Stomach (tissue), 9 donors: ENCODE data around the gene SYNPR. TPM values are rescaled to one million over a fixed set of nuclear protein-coding genes. Genes with fewer than 3 reads are reported as not detected.
A peak's percentile ranks its signal among the peaks of the same experiment; 100 is the strongest.

Experiments used
- DNase-seq, 2 donors: peaks; one replicate each; pipeline versions ENCODE4 v3.0.0 to v3.0.0-alpha.2; 2013 to 2019
- H3K27ac ChIP-seq, 5 donors: fragments of 200-600 bp in 4 of 5; sonication (generic) in 4 of 5; one replicate each; pipeline ENCODE4 v1.5.1; 2013 to 2019; ENCODE audit warnings: mild to moderate bottlenecking in 1 of 5, moderate library complexity in 1 of 5
- H3K27me3 ChIP-seq, 3 donors: fragments of 200-600 bp; sonication (generic); one replicate each; pipeline ENCODE4 v1.5.1; 2017 to 2019; ENCODE audit warnings: mixed run types in 1 of 3
- H3K36me3 ChIP-seq, 4 donors: fragments of 200-600 bp; sonication (generic); 1 replicate in 3 of 4; 2 replicates in 1 of 4; pipeline ENCODE4 v1.5.1; 2016 to 2019
- H3K4me1 ChIP-seq, 4 donors: fragments of 200-600 bp; sonication (generic); one replicate each; pipeline ENCODE4 v1.5.1; 2016 to 2019
- H3K4me3 ChIP-seq, 4 donors: fragments of 200-600 bp; sonication (generic) in 3 of 4; one replicate each; pipeline ENCODE4 v1.5.1; 2016 to 2019; ENCODE audit warnings: mild to moderate bottlenecking in 1 of 4
- H3K9me3 ChIP-seq, 4 donors: fragments of 200-600 bp; sonication (generic); one replicate each; pipeline ENCODE4 v1.5.1; 2016 to 2019
- EP300 ChIP-seq: sonication (generic); formaldehyde crosslinking; IDR thresholded peaks from one replicate; pipeline ENCODE4 v1.6.1; 2017; ENCODE audit warnings: antibody characterized with exemption
- POLR2A ChIP-seq, 4 donors: fragments of 450-650 bp; IDR thresholded peaks; one replicate each; pipeline ENCODE4 v1.6.1; 2016; ENCODE audit warnings: antibody characterized with exemption in 4 of 4, control low read depth in 2 of 4, mild to moderate bottlenecking in 1 of 4, moderate library complexity in 1 of 4
- POLR2AphosphoS5 ChIP-seq, 3 donors: sonication (generic); formaldehyde crosslinking; IDR thresholded peaks; one replicate each; pipeline ENCODE4 v1.6.1; 2016; ENCODE audit warnings: antibody characterized with exemption in 3 of 3
- WGBS, 5 donors: extraction: QIAGEN DNeasy Blood & Tissue Kit in 3 of 5; methylation state at CpG; one replicate each; pipeline versions ENCODE4 v1.1.5 to v1.1.7; 2013 to 2018; 5-methylcytosine and 5-hydroxymethylcytosine counted together
- intact Hi-C: fragments of 100-400 bp; cut with DNase I; formaldehyde crosslinking; loops from one replicate; pipeline ENCODE4 v1.15.1; 2023; ENCODE audit warnings: low total_unique reads
- polyA plus RNA-seq, 3 donors: library from polyadenylated mRNA; stranded (reverse); fragments of 200-250 nt; gene quantifications; one replicate each; pipeline ENCODE4 v1.2.3, GENCODE V29; 2013
- total RNA-seq, 5 donors: library from RNA; depleted of rRNA; stranded (reverse); fragments of >200 nt; gene quantifications; one replicate each; pipeline versions ENCODE4 v1.1.0 to v1.2.3, GENCODE V29; 2014 to 2016
- TF ChIP-seq, protein P1 (sequence below), 7 experiments: fragments of 450-650 bp in 4 of 7; fragments of 200-600 bp in 3 of 7; sonication (generic) in 3 of 7; IDR thresholded peaks; one replicate each; pipeline ENCODE4 v1.5.1; 2016 to 2019; ENCODE audit warnings: antibody characterized with exemption in 7 of 7, control low read depth in 2 of 7, mild to moderate bottlenecking in 1 of 7
- donor health status: healthy with polysubstance abuse.
- donor health status: Bipolar disorder and iron deficiency.
- donor health status: healthy.

The SYNPR gene
- total and polyA plus RNA-seq, 8 donors = 0.13 to 1.7 (median 0.31) TPM; not detected in 3

DNA sequence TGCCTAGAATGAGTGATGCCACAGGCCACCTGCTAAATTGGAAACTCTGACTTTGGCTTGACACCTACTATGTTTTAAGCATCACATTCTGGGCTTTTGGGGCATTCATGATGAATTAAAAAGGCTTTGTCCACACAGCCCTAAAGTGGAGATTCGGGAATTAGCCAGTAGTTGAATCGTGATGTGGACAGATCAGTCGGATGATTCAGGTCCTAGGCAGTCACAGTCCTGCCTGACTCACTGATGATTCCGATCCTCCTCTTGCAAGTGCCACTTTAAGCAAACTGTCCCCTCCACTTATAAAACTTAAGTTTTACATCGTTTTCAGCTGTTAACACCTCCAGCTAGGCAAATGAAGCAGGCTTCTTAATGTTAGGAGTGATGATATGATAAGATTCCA, 75.3 kb downstream of the SYNPR start:
- H3K9me3 ChIP-seq = peaks cover 0 to 3% (median 0%) of the 10 kb centered on the region in 4 donors
- no peak for TF ChIP-seq POLR2AphosphoS5 (IDR thresholded peaks at IDR 0.05)
- TF ChIP-seq, protein P1, sequence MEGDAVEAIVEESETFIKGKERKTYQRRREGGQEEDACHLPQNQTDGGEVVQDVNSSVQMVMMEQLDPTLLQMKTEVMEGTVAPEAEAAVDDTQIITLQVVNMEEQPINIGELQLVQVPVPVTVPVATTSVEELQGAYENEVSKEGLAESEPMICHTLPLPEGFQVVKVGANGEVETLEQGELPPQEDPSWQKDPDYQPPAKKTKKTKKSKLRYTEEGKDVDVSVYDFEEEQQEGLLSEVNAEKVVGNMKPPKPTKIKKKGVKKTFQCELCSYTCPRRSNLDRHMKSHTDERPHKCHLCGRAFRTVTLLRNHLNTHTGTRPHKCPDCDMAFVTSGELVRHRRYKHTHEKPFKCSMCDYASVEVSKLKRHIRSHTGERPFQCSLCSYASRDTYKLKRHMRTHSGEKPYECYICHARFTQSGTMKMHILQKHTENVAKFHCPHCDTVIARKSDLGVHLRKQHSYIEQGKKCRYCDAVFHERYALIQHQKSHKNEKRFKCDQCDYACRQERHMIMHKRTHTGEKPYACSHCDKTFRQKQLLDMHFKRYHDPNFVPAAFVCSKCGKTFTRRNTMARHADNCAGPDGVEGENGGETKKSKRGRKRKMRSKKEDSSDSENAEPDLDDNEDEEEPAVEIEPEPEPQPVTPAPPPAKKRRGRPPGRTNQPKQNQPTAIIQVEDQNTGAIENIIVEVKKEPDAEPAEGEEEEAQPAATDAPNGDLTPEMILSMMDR (IDR thresholded peaks at IDR 0.05) = no peak
- TF ChIP-seq POLR2A (IDR thresholded peaks at IDR 0.05) = no peak
- TF ChIP-seq EP300 = no peak
- peaks cover 0 to 9% (median 0%) of the 10 kb centered on the region in 3 donors for H3K27me3 ChIP-seq
- H3K36me3 ChIP-seq = no peaks in the 10 kb centered on the region
- intact Hi-C loops = loop anchor here (5.0 kb wide), 1 partner anchor 464 kb away; the partner anchor contains the start of gene C3orf49
- no peaks in the 10 kb centered on the region for H3K4me1 ChIP-seq
- no peak overlapping the region for H3K4me3 ChIP-seq
- 75 to 85% (median 77%) methylated on average over 5 of the region's 5 CpGs for WGBS, 5 donors
- no peak overlapping the region for H3K27ac ChIP-seq
- no peak for DNase-seq

DNA sequence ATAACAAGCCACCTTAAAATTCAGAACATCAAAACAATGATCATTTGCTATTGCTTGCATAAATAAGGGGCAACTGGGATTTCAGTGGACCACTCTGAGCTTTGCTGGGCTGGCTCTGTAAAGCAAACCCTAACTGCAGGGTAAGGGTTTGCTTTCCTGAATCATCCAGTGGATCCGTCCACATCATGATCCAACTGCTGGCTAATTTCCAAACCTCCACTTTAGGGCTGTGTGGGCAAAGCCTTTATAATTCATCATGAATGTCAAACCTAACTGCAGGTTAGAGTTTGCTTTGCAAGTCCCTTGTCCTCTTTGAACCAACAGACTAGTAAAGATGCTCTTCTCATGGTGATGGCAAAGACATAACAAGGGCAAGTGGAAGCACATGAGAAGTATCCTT, 76.1 kb downstream of the SYNPR start:
- no peak overlapping the region for H3K4me3 ChIP-seq
- H3K9me3 ChIP-seq = peaks cover 0 to 3% (median 0%) of the 10 kb centered on the region in 4 donors
- peaks cover 0 to under 1% (median 0%) of the 10 kb centered on the region in 3 donors for H3K27me3 ChIP-seq
- H3K27ac ChIP-seq = no peak overlapping the region
- 36 to 69% (median 50%) methylated on average over 1 of the region's 1 CpG for WGBS, 5 donors
- H3K4me1 ChIP-seq = no peaks in the 10 kb centered on the region
- no peaks in the 10 kb centered on the region for H3K36me3 ChIP-seq
- no peak for TF ChIP-seq POLR2A (IDR thresholded peaks at IDR 0.05)
- no peak for TF ChIP-seq POLR2AphosphoS5 (IDR thresholded peaks at IDR 0.05)
- TF ChIP-seq, protein P1 (IDR thresholded peaks at IDR 0.05) = no peak
- no peak for TF ChIP-seq EP300
- intact Hi-C loops = loop anchor here (5.0 kb wide), 1 partner anchor 463 kb away; the partner anchor contains the start of gene C3orf49
- no peak for DNase-seq

- H3K36me3 ChIP-seq = no peaks in the 10 kb centered on the region
- intact Hi-C loops = no loop called here
- 53 to 68% (median 60%) methylated on average over 2 of the region's 2 CpGs for WGBS, 5 donors
Measured at GRCh38 chr3:63355809-63356208, 77.7 kb downstream of the SYNPR start.

GRCh38 chr3:63364495-63364894, 86.4 kb downstream of the SYNPR start:
- peak in 1 of 2 donors; percentile 64 for DNase-seq
- Histone ChIP-seq H3K9me3 (no peaks in the 10 kb centered on the region), H3K4me3 (no peak overlapping the region), H3K27ac (no peak overlapping the region), H3K27me3 (no peaks in the 10 kb centered on the region), H3K4me1 (no peaks in the 10 kb centered on the region), H3K36me3 (no peaks in the 10 kb centered on the region)
- no peak for TF ChIP-seq POLR2AphosphoS5 (IDR thresholded peaks at IDR 0.05)
- TF ChIP-seq EP300 = no peak
- TF ChIP-seq POLR2A (IDR thresholded peaks at IDR 0.05) = no peak
- intact Hi-C loops = no loop called here
- 17 to 37% (median 20%) methylated on average over 1 of the region's 1 CpG for WGBS, 5 donors

More at GRCh38 chr3:63355809-63356208, 77.7 kb downstream of the SYNPR start:
- H3K27me3 ChIP-seq = no peaks in the 10 kb centered on the region
- peaks cover 0 to 3% (median 0%) of the 10 kb centered on the region in 4 donors for H3K9me3 ChIP-seq
- H3K4me3 ChIP-seq = no peak overlapping the region
- no peak for TF ChIP-seq POLR2AphosphoS5 (IDR thresholded peaks at IDR 0.05)
- TF ChIP-seq, protein P1 (IDR thresholded peaks at IDR 0.05) = no peak
- H3K27ac ChIP-seq = no peak overlapping the region
- no peak for DNase-seq
- H3K4me1 ChIP-seq = no peaks in the 10 kb centered on the region

DNA sequence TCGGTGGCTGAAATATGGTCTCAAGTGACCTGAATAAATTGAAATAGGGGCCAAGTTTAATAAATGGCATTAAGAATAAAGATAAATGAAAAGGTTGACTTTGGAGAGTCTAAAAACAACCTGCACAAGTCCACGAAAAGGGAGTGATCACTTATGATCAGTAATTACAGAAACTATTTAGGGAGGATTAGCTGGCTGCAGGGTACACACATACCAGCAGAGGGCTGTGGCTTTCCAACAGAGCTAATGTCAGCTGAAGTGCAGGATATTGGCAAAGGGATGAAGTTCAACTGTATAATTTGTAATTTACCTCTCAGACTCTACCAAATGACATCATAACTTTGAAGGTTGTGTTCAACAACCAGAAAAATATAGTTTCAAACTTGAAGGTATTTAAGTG, 86.8 kb downstream of the SYNPR start:
- no peaks in the 10 kb centered on the region for H3K27me3 ChIP-seq
- H3K9me3 ChIP-seq = no peaks in the 10 kb centered on the region
- intact Hi-C loops = no loop called here
- H3K36me3 ChIP-seq = no peaks in the 10 kb centered on the region
- H3K27ac ChIP-seq = no peak overlapping the region
- no peak for TF ChIP-seq POLR2A (IDR thresholded peaks at IDR 0.05)
- TF ChIP-seq, protein P1 (IDR thresholded peaks at IDR 0.05) = peak in 1 of 7 experiments; percentile 23
- H3K4me3 ChIP-seq = no peak overlapping the region
- H3K4me1 ChIP-seq = no peaks in the 10 kb centered on the region
- peak in 1 of 2 donors; percentile 49 for DNase-seq
- 69 to 78% (median 70%) methylated on average over 2 of the region's 2 CpGs for WGBS, 5 donors
